ENCODE results near the gene FAM219A.

DNA sequence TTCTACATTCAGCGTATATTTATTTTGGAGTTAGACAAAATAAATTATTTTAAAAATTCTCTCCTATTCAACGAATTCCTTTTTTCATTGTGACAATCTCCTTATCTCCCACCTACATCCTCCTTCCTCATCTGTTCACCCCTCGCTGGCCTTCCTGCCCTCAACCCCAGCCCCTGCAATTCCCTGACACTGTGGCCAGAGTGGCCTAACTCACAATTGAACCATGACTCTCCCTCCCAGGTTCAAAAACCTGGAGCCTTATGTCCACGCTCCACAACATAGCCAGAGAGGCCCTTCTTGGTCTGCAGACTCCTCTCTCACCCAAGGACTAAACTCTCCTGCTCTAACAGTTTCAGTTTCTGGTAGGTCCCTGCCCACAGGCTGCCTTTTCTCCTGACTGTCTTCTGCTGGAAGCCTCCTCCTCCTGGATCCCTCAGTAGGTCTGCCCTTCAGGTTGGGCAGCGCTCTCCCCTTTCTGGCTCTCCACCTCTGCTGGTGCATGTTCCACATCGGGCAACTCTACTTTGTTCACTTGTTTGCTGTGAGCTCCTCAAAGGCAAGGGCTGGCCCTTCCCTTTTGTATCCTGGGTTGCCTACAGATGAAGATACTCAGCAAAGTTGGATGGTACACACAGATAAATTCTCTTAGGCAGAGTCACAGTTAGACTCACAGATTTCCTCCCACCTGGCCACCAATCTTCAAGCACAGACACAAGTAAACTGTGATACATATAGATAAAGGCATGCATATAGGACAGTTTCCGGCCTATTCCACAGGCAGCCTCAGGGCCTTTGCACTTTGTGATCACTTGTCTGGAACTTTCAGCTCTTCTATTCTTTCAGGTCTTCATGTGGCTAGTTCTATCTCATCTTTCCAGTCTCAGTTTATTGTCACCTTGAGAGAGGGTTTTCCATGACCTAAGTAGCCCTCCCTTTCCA is 61.8 kb downstream of the FAM219A start:
- no peak for TF ChIP-seq POLR2A (IDR thresholded peaks at IDR 0.05)
- no peak for TF ChIP-seq CTCF (IDR thresholded peaks at IDR 0.05)

All from testis (tissue), 2 donors.